ENCODE data around the gene EDN1. TPM values are rescaled to one million over a fixed set of nuclear protein-coding genes. Genes with fewer than 3 reads are reported as not detected.

EDN1 gene
- total RNA-seq, 4 donors from 2014 or later: 3.6 to 38.4 (median 20.1) TPM

DNA sequence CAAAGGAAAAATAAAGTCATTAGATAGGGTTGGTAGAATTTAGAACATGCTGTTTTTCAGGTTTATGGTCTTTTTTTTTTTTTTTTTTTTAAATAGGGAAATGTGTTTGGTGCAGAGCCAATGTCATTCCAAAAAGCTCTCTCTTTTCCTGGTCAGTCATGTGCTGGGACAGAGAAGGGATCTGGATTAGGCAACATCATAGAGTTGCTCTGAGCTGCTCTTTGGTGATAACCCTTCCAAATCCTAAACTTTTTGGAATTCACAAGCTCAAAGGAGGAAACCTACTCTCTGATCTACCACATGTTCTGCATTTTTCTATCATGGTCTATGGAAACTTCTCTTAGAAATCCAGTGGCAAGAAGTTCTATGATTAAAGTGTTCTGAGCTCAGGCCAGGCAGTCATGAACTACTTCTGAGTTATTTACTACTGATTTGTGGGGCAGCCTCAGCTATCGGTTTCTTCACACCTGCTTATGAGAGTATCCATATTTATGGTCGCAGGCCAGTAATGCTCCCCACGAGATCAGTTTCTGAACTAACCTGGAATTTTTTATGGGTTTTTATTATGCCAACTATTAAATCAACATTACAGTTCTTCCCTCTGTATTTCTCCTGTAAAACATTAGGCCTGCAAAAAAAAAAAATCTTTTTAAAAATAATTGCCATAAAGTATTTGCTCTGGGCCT, 4.8 kb downstream of the EDN1 start:
- TF ChIP-seq, protein P1, sequence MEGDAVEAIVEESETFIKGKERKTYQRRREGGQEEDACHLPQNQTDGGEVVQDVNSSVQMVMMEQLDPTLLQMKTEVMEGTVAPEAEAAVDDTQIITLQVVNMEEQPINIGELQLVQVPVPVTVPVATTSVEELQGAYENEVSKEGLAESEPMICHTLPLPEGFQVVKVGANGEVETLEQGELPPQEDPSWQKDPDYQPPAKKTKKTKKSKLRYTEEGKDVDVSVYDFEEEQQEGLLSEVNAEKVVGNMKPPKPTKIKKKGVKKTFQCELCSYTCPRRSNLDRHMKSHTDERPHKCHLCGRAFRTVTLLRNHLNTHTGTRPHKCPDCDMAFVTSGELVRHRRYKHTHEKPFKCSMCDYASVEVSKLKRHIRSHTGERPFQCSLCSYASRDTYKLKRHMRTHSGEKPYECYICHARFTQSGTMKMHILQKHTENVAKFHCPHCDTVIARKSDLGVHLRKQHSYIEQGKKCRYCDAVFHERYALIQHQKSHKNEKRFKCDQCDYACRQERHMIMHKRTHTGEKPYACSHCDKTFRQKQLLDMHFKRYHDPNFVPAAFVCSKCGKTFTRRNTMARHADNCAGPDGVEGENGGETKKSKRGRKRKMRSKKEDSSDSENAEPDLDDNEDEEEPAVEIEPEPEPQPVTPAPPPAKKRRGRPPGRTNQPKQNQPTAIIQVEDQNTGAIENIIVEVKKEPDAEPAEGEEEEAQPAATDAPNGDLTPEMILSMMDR (IDR thresholded peaks at IDR 0.05): no peak
- DNase-seq (ENCODE audit: low spot score) (no peak), ATAC-seq (ENCODE audit: low FRiP score) (no peak)

DNA sequence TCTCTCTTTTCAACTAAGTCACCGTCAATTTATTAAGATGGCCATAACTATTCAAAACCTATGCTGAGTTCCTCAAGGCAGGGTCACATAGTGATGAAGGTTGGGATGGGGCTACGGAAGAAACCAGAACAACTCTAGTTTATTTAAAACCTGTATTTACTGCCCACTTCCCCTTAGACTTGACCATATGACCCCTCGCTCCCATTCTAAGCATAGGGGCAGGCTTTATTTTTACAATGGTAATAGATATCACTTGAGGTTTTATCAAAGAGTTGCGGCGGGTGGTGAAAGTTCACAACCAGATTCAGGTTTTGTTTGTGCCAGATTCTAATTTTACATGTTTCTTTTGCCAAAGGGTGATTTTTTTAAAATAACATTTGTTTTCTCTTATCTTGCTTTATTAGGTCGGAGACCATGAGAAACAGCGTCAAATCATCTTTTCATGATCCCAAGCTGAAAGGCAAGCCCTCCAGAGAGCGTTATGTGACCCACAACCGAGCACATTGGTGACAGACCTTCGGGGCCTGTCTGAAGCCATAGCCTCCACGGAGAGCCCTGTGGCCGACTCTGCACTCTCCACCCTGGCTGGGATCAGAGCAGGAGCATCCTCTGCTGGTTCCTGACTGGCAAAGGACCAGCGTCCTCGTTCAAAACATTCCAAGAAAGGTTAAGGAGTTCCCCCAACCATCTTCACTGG, 5.5 kb downstream of the EDN1 start:
- ATAC-seq (ENCODE audit: low FRiP score): peak; percentile 8
- DNase-seq (ENCODE audit: low spot score): no peak
- TF ChIP-seq, protein P1 (IDR thresholded peaks at IDR 0.05): no peak

DNA sequence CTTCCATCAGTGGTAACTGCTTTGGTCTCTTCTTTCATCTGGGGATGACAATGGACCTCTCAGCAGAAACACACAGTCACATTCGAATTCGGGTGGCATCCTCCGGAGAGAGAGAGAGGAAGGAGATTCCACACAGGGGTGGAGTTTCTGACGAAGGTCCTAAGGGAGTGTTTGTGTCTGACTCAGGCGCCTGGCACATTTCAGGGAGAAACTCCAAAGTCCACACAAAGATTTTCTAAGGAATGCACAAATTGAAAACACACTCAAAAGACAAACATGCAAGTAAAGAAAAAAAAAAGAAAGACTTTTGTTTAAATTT, 6.1 kb downstream of the EDN1 start:
- DNase-seq (ENCODE audit: low spot score): no peak
- peak; percentile 35 for ATAC-seq (ENCODE audit: low FRiP score)
- TF ChIP-seq, protein P1 (IDR thresholded peaks at IDR 0.05): no peak

DNA sequence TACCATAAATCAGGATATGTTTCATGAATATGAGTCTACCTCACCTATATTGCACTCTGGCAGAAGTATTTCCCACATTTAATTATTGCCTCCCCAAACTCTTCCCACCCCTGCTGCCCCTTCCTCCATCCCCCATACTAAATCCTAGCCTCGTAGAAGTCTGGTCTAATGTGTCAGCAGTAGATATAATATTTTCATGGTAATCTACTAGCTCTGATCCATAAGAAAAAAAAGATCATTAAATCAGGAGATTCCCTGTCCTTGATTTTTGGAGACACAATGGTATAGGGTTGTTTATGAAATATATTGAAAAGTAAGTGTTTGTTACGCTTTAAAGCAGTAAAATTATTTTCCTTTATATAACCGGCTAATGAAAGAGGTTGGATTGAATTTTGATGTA, 6.4 kb downstream of the EDN1 start:
- DNase-seq (ENCODE audit: low spot score) (no peak), ATAC-seq (ENCODE audit: low FRiP score) (no peak)
- TF ChIP-seq, protein P1 (IDR thresholded peaks at IDR 0.05): no peak

DNA sequence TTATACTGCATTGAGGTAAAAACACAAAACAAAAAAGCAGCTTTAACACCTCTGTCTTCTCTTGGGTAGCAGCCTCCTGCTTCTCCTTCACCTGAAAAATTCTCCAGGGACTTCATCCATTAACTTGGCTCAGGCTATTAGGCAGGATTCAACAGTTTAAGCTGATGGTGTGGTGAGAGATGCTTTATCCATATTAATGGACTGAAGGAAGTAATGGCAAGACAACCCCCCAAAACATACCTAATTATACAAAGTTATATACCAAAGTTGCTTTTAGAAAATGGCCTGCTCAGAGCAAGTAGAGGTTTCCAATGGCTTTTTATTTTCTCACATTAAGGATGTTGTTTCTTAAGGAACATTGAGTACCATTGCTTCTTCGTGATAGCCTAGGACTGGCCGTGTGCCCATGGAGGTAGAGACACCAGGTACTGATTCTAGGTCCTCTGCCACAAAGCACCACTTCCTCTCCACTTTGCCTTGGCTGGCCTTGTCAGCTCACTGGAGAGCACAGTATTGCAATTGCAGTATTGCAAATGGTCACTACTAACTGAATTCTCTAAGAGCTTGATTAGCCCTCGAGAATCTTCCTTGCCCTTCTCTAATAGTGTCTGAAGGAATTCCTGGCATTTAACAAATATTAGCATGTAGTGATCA, 7.3 kb downstream of the EDN1 start:
- TF ChIP-seq, protein P1 (IDR thresholded peaks at IDR 0.05): no peak
- ATAC-seq (ENCODE audit: low FRiP score): no peak
- no peak for DNase-seq (ENCODE audit: low spot score)

DNA sequence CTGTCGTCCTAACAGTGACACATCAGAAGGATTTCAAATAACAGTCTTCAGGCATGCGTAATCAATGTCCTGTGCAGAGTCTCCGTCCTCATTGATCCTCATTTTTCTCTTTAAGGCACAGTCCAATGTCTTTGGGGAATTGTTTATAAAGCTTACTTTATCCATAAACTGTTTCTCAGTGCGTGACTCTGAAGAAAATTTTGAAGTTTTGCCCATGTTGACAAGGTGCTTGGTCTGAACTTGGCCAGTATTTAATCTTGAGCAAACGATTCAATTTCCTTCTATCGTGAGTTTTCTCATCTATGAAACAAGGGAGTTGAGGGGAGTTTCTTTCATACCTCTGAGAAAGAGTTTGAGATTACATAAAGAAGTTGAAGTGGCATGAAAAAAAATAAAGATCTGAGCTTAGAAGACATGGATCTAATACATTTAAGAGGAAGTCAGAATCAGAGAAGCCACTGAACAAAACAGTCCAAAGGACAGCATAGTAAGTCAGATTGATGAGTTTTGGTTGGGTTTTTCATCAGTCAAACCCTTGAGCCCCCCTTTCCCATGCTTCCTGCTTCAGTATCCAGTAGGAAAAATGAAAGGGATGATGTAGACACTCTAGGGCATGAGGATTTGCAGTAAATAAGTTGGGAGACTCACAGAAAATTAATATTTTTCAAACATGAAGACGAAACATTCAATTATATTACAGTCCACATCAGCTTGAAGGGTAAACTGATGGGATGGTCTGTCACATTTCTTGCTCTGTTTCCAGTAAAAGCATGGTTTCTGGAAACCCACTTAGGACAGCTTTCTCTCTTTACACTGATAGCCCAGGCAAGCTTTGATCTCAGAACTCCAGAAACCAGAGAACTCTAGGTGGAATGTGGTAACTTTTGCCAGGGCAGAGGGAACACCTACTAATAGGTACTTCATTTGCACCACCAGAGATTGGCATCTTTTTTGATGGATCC, 8.1 kb downstream of the EDN1 start:
- ATAC-seq (ENCODE audit: low FRiP score): no peak
- DNase-seq (ENCODE audit: low spot score): no peak
- TF ChIP-seq, protein P1 (IDR thresholded peaks at IDR 0.05): no peak
